NCI-H1105 (cell line): ENCODE data around the gene TNFAIP2.
A peak's percentile ranks its signal among the peaks of the same experiment; 100 is the strongest.
"Not testable (repeated sequence)": the region's sequence is repeated elsewhere in the genome, so short reads cannot be mapped to it uniquely, and the experiment has no call there.

ENCODE experiments used
- DNase-seq: peaks from one replicate; lab custom pipeline; 2025; lab: John Stamatoyannopoulos, UW

The TNFAIP2 gene

DNA sequence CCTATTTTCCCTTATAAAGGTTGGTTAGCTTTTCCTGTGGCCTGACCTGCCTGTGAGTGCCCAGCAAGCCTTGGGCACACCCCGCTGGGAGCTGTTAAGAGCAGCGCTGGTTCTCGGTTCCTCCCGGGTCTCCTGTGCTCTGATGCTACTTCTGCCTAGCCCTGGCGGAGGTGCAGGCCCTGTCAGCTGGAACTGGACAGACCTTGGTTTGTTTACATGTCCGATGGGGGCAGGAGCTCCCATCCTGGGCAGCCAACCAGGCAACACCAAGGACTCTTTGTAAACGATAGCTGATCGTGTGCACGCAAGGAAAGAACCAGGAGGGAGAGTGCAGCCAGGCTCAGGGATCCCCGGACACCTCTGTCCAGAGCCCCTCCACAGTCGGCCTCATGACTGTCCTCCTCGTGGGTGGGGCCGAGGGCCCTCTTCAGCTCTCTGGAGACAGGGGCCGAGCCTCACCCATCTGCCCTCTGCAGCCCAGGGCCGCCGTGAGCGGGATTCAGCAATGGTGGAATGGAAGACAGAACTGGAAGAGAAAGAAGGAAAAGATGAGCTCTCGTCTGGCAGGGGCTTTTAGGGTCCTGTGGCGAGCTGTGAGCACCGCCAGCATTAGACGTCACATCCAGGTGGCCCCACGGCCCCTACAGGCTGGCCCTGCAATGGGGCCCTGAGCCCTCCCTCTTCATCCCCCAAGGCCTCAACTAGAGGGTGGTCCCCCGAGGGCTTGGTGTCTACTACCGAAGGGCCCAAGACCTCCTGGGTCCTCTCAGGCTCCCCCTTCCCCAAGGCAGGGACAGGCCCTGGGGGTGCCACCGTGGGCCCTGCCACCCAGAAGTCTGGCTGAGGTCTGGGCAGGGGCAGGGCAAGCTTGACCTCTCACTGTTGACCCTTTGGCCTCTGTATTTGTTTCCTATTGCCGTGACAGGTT is 12.3 kb downstream of the TNFAIP2 start:
- DNase-seq, result no peak

DNA sequence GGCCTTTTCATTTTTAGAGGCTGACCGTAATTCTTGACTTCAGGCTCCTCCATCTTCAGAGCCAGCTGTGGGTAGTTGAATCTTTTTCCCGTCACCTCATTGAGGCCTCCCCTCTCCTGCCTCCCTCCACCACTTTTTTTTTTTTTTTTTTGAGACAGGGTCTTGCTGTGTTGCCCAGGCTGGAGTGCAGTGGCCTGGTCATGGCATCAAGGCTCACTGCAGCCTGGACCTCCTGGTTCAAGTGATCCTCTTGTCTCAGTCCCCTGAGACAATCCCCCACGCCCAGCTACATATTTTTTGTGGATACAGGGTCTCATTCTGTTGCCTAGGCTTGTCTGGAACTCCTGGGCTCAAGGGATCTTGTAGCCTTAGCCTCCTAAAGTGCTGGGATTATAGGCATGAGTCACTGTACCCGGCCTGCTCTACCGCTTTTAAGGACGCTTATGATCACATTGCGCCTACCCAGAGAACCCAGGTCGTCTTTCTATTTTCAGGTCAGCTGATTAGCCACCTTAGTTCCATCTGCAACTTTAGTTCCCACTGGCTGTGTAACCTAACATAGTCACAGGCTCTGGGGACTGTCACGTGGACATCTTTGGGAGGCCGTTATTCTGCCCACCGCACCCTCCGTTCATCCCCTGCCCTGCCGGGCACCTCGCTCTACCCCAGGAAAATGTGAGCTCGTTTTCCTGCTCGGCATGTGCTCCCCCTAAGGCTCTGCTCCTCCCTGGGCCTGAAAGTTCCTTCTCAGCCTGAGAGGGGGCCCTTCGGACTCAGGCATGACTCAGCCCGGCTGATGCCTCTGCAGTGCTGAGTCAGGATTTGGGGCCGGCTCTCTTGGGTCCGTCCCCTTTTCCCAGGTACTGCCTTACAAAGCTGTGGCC is 13.4 kb downstream of the TNFAIP2 start:
- DNase-seq, result no peak

DNA sequence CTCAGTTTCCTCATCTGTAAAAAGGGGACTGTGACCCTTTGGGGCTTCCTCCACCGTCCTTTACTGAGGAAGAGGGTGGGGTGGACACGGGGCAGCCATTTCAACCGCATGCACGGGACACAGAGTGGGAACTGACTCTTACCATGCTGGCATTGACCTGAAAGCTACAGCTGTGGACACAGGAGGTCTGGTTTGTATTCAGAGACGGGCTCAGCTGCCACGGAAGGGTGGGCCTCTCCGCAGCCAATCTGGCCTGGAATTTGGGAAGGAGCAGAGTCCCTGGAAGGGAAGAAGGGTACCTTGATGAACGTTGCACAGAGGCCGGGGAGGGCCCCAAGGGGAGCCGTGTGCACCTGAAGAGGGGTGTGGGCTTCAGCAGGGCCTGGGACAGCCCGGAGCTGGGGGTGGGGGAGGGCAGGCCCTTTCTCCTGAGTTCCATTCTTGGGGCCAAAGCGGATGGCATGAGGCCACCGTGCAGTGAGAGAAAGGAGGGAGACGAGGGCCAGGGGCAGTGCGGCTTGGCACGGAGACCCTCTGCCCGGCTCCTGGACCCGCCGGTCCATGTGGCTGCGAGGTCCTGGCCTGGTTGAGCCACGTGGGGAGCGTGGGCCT is 14.5 kb downstream of the TNFAIP2 start:
- DNase-seq, result no peak

DNA sequence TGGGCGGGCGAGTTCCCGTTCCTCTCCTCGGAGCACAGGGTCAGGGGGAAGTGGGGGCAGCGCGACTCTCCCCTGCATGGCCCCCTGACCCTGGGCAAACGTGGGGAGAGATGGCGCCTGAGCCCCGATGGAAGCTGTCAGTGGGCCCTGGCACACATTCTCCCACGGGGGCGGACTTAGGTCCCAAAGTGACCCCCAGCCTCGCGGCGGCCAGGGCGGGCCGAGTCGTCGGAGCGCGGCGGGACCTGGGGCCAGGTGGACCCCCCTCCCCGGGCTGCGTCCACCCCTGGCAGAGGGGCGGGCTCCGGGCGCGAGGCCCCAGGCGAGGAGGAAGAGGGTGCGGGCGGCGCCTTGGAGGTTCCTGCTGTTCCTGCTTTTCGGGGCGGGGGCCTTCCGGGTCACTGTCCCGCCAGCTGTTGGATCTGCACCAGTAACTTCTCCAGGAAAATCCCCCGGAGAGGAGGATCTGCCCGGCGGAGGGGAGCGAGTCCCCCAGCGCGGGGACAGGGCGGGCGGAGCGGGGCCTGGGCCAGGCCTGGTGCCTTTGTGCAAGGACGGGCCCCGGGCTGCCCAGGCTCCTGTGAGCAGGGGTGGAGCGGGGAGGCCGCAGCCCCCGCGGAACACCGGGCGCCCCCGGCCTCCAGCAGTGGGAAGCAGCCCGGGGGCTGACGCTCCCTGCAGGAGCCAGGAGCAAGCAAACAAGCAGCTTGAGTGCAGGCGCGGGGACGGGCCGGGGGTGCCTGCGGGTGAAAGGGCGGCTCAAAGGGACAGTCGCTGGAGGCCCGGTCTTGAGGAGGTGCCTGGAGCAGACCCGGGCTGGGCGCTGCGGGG is 15.3 kb downstream of the TNFAIP2 start:
- no peak for DNase-seq

DNA sequence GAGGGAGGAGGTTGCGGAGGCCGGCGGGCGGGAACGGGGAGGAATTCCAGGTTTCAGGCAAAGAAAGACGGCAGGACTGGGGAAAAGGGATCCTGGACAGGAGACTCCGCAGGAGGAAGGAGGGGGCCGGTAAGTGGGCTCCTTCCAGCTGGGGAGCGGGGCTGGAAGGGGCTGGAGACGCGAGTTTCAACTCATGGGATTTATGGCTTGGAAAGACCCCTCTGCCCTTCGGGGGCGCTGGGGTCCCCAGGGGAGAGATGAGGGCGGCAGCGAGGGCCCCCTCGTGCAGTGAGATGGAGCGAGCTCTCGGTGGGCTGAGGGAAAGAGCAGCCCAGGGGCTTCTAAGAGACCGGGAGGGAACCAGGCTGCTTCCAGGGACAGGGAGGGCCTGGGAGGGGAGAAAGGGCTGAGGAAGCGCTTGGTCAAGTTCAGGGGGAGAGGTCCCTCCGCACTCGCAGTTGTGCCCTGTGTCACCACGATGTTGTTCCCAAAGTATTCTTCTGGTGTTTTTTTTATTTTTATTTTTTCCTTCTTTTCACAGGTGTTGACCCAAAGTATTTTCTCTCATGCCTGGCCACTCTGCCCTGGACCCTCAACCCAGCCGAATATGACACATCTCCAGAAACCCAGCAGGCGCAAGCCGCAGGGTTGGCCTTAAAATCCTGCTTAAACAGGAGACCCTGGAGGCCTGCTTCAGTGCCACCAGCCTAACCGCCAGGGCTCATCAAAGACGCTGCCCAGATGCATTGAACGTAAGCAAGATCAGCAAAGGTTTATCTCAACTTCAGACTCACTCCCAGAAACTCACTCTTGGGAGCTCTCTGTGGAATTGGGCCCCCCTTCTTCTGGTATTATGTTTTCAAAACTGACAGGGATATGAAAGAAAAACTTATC is 16.1 kb downstream of the TNFAIP2 start:
- DNase-seq, result no peak

DNA sequence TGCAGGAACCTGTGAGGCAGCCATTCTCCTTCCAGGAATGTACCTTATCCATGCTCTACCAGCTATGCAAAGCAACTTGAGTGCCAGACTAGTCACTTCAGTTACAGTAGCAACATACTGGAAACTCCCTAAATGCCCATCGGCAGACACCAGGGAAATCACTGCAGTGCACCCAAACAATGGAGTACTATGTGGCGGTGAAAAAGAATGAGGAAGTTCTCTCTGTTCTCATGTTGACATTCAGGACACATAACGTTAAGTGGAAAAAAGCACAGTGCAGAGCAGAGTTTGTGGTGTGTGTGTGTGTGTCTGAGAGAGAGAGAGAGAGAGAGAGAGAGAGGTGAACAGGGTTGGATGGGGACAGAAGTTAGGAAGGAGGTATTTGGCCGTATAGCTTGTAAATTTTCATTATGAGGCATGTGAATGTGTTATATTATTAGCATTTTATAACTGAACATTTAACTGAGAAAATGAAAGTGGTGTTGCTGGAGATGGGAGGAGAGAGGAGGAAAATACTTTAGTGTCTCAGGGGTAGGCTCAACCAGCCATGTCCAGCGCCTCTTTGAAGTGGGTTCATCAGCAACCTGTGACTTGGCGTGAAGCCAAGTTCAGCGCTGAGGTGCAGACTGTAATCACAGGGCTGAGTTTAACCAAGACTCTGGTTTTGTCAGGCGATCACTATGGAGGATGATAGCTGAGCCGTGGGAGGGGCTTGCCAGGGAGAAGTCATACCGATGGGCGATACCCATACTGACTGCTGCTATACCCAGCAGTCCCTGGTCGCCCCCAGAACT is 17.3 kb downstream of the TNFAIP2 start:
- DNase-seq, result peak; percentile 81

DNA sequence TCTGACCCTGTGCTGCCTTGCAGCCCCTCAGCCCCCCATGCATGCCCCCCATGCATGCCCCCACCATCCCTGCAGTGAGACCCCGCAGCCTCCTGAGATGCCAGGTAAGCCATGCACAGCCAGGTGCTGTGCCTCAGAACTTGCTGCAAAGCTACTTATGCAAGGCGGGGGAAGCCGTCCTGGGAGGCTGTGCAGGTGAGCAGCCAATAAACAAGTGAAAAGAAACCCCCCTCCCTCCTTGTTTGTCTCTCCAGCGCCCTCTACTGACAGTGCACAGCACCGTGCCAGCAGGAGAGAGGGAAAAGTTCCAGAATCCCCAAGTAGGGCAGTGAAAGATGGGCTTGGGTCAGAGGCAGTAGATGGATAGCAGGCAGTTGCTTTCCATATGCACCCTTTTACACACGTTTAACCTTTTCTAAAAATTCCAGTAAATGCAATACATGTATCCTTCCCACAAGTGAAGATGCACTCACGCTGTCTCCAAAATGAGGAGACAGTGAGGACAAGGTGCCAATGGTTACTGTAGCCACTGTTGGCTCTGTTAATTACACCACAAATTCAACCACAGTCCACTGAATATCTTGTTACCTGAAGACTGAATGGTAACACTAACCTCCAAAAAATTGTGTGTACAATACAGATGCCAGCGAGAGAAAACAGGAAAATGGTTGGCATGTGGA is 18.0 kb downstream of the TNFAIP2 start:
- DNase-seq, result peak; percentile 81

DNA sequence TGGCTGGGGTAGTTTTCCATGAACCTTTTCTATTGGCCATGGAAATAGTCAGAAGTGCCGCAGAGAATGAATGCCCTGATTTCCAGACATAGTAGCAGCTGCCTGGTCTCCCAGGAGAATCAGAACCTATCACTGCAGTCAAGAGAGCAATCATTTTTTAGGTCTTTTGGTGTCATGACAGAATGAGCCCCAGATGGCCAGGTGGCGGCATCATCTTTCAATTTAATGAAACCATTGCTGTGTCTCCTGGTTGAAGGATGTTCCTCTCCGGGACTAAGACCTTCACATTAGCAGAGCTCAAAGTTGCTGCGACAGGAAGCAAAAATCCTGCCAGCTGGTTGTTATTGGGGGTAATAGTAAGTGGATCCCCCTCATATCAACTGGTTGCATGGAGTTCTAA is 18.8 kb downstream of the TNFAIP2 start:
- DNase-seq, result no peak

DNA sequence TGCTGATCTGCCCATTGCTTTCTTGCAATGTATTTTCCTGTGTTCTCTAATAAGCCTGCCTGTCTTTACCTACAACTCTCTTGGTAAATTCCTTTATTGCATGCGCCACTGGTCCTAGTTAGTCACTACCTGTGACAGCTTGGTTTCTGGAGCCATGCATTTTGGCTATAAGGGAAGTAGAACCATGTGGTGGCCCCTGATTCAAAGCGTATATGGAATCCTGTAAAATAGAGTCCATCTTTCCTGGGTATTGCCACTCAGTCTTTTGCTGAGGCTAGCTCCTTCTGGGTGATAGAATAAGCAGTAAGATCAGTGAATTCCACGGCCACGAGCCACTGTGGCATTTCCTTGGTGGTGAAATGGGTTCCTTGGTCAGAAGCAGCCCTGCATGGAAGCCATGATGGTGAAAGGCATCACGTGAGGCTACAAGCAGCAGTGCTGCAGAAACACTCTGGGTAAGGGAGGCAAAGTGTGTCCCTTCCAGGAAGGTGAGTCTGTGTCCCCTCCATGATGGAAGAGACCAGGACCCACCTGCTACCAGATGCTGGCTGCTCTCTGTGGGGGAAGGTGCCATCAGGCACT is 19.6 kb downstream of the TNFAIP2 start:
- no peak for DNase-seq

DNA sequence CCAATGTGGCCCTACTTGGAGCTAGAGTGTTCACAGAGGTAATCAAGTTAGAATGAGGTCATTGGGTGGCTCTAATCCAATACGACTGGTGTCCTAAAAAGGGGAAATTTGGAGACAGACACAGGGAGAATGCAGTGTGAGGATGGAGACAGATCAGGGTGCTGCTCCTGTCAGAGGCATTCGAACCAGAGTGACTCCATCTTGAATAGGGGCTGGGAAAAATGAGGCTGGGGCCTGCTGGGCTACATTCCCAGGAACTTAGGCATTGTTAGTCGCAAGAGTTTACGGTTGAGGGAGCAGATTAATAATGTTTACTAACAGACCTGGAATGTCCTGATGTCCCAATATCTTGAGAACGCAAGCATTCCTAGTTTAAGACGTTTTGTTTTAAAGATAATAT is 20.2 kb downstream of the TNFAIP2 start:
- DNase-seq, result no peak

DNA sequence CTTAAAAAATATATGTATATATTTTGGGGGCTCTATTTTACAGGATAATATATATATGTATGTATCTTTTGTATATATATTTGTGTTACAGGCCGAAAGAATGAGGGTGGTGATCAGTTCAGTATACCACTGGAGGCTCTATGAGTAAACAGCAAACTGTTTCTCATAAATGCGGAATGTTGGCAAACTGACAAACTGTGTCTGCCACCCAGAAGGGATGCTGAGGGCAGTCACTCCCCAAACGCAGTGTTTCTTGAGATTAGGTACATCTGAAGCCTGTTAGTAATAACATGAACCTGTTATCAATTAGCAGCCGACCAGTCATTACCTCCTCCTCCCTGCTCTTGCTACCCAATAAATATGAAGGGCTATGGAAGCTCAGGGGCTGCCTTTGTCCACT is 20.8 kb downstream of the TNFAIP2 start:
- no peak for DNase-seq

DNA sequence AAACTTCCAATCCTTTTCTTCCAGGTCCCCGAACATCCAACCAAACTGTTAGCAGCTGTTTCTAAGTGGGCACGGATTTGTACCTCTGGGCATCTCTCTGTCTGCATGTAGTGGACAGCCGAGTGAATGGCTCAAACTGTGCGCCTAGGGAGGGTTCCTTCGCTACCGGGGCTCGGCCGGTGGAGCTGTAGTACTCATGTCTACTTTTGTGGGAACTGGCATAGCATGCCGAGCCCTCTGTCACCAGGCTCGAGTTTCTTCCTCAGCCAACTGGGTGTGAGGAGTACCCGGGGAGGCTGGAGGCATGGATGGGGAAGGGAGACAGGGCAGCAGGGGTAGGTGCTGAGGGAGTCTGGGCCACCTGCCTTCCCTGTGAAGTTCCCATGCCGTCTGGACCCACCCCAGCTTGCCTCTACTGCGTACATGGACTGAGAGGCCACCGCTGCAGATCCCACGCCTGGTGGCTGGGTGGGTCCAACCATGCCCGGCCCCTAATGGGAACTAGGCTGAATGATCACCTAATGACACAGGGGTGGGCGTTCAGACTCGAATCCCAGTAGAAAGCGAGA is 23.0 kb downstream of the TNFAIP2 start:
- no peak for DNase-seq

DNA sequence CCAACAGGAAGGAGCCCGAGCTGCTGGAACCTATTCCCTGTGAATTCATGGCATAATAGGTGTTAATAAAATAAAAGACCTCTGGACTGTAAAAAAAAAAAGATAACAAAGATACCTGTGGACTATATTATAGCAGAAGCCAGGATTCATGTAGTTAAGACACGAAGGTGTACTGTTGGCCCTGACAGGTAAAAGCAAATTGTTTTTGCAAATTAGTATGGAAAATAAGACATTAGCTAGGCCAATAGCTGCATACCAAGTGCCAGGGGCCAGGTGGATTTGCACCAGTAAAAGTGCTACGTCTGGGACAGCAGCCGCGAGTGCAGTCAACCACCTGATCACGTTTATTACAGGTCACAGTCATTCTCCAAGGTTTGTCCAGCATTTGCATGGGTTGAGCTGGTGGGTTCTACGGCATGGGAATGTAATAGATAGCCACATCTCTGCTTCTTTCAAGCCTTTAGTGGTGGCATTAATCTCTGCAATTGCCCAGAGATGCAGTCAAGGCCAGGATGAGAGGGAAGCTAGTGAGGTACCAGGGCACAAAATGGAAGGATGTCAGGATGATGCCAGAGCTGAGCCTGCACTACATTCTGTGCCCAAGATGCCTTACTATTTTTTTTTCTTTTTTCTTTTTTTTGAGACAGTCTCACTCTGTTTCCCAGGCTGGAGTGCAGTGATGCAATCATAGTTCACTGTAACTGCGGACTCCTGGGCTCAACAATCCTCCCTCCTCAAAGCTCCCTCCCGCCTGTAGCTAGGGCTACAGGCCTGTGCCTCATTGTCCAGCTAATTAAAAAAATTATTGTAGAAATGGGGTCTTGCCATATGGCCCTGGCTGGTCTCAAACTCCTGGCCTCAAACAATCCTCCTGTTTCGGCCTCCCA is 26.3 kb downstream of the TNFAIP2 start:
- no peak for DNase-seq

DNA sequence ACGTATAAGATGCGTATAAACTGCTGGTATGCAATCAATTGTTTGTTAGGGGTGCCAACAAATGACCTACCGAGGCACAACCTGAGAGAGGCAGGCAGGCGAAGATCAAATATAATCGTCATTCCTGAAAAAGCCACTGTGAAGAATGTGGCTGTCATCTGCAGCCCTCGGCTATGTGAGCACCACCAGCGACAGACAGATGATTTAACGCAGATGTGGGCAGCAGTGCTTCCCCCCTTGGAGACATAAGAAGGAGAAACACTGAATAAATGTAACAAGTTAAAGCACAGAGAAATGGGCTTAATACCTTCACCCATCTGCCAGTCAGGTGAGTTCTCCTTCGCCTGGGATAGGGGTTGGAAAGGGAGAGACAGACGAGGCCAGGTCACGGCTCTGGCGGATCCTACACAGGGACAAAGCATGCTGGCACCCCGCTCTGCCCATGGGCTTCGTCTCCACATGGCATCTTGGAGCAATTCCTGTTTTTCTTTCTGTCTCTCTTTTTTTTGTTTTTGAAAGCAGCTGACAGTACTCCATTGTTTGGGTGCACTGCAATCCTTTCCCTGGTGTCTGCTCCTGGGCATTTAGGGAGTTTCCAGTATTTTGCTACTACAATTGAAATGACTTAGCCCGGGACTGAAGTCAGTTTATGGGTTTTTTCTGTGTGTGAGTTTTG is 28.1 kb downstream of the TNFAIP2 start:
- DNase-seq, result no peak

DNA sequence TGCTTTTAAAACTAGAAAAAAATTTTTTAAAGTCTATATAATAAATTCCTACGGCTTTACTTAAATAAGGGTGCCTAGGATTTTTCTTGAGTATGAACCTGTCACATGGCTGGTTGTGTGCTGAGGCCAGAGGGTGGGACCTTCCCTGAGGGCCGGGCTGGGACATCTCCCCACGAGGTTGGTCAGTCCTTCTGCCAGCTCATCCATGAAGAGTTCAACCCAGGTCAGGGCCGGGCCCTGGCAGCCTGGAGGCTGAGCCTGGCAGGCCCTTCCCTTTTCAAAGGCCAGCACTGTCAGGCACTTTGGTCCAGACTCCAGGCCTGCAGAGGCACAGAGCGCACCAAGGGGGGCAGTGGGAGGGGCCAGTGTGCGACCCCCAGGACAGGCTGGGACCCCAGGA is 31.7 kb downstream of the TNFAIP2 start:
- no peak for DNase-seq

DNA sequence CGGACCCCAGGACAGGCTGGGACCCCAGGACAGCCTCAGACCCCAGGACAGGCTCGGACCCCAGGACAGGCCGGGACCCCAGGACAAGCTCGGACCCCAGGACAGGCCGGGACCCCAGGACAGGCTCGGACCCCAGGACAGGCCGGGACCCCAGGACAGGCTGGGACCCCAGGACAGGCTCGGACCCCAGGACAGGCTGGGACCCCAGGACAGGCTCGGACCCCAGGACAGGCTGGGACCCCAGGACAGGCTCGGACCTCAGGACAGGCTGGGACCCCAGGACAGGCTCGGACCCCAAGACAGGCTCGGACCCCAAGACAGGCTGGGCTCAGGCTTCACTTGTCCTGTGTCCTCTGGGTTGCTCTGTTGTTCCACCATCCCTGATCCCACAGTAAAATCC is 32.2 kb downstream of the TNFAIP2 start:
- DNase-seq, result not testable (repeated sequence)
